UCSD-AML1 (cell line): ENCODE results near the gene BET1.
A peak's percentile ranks its signal among the peaks of the same experiment; 100 is the strongest.
"Not testable (repeated sequence)": the region's sequence is repeated elsewhere in the genome, so short reads cannot be mapped to it uniquely, and the experiment has no call there.

Experiments
- DNase-seq: peaks from one replicate; lab custom pipeline; 2025; ENCODE audit not compliant: unreplicated experiment; lab: John Stamatoyannopoulos, UW

Gene BET1

GRCh38 chr7:94004024-94004951 lies at the start of gene BET1:
BET1 (minus strand) TSS chr7:94004355; CDS start chr7:94004216, 139 bp downstream.
- DNase-seq: peak; percentile 80

GRCh38 chr7:94053532-94053931 lies 49.4 kb upstream of the BET1 start:
- DNase-seq: no peak

GRCh38 chr7:94052398-94053180 lies 48.4 kb upstream of the BET1 start:
- DNase-seq: no peak

GRCh38 chr7:94050046-94050445 lies 45.9 kb upstream of the BET1 start:
- DNase-seq: peak; percentile 11

GRCh38 chr7:94049615-94050014 lies 45.5 kb upstream of the BET1 start:
- DNase-seq: no peak

- no peak for DNase-seq
These were observed 44.6 kb upstream of the BET1 start for GRCh38 chr7:94048755-94049154.

GRCh38 chr7:94047956-94048355 lies 43.8 kb upstream of the BET1 start:
- DNase-seq: no peak

- no peak for DNase-seq
These were observed 41.4 kb upstream of the BET1 start for GRCh38 chr7:94045581-94045980.

GRCh38 chr7:94044806-94045205 lies 40.7 kb upstream of the BET1 start:
- no peak for DNase-seq

GRCh38 chr7:94043299-94043698 lies 39.1 kb upstream of the BET1 start:
- DNase-seq: no peak

- no peak for DNase-seq
These were observed 38.2 kb upstream of the BET1 start for GRCh38 chr7:94042381-94042780.

GRCh38 chr7:94041529-94041928 lies 37.4 kb upstream of the BET1 start:
- no peak for DNase-seq

GRCh38 chr7:94040254-94040653 lies 36.1 kb upstream of the BET1 start:
- DNase-seq: no peak

GRCh38 chr7:94039368-94040035 lies 35.3 kb upstream of the BET1 start:
- DNase-seq: no peak

GRCh38 chr7:94031865-94032264 lies 27.7 kb upstream of the BET1 start:
- no peak for DNase-seq

- DNase-seq: no peak
These were observed 26.5 kb upstream of the BET1 start for GRCh38 chr7:94030634-94031033.

- DNase-seq: no peak
These were observed 25.8 kb upstream of the BET1 start for GRCh38 chr7:94029976-94030375.

GRCh38 chr7:94028768-94029167 lies 24.6 kb upstream of the BET1 start:
- no peak for DNase-seq

- DNase-seq: not testable (repeated sequence)
These were observed 22.5 kb upstream of the BET1 start for GRCh38 chr7:94026619-94027018.

GRCh38 chr7:94022550-94022949 lies 18.4 kb upstream of the BET1 start:
- no peak for DNase-seq

GRCh38 chr7:94016786-94017185 lies 12.6 kb upstream of the BET1 start:
- no peak for DNase-seq
